H9 (cell line): ENCODE results near the gene SPC24. TPM values are rescaled to one million over a fixed set of nuclear protein-coding genes. Genes with fewer than 3 reads are reported as not detected.

ENCODE experiments used
- DNase-seq: peaks from one replicate; pipeline ENCODE4 v3.0.0-alpha.2; 2017
- H2AFZ ChIP-seq: one replicate; pipeline ENCODE4 v1.6.1; 2013; ENCODE audit warnings: mild to moderate bottlenecking, low read length, control low read depth, moderate library complexity
- H2AK5ac ChIP-seq: 2 replicates; pipeline ENCODE4 v1.6.1; 2013; ENCODE audit warnings: low read length, control low read depth, mixed read lengths; ENCODE audit not compliant: insufficient read length
- H2BK120ac ChIP-seq: one replicate; pipeline ENCODE4 v1.6.1; 2013; ENCODE audit warnings: low read depth, mild to moderate bottlenecking, low read length, control low read depth, inconsistent platforms; ENCODE audit not compliant: poor library complexity, severe bottlenecking
- H2BK12ac ChIP-seq: 2 replicates; pipeline ENCODE4 v1.6.1; 2013; ENCODE audit warnings: low read length, control low read depth, mixed read lengths, low read depth; ENCODE audit not compliant: insufficient read length
- H2BK15ac ChIP-seq: 2 replicates; pipeline ENCODE4 v1.6.1; 2013; ENCODE audit warnings: low read depth, low read length, control low read depth
- H2BK20ac ChIP-seq: one replicate; pipeline ENCODE4 v1.6.1; 2013; ENCODE audit warnings: low read depth, mild to moderate bottlenecking, low read length, control low read depth, inconsistent platforms; ENCODE audit not compliant: poor library complexity, severe bottlenecking
- H2BK5ac ChIP-seq: 2 replicates; pipeline ENCODE4 v1.6.1; 2013; ENCODE audit warnings: low read length, control low read depth, mixed read lengths; ENCODE audit not compliant: insufficient read length
- H3K14ac ChIP-seq: 2 replicates; pipeline ENCODE4 v1.6.1; 2013; ENCODE audit warnings: low read length, control low read depth; ENCODE audit not compliant: insufficient read depth
- H3K18ac ChIP-seq: 2 replicates; pipeline ENCODE4 v1.6.1; 2013; ENCODE audit warnings: low read depth, mild to moderate bottlenecking, mixed read lengths, low read length, control low read depth; ENCODE audit not compliant: insufficient read length
- H3K23ac ChIP-seq: 2 replicates; pipeline ENCODE4 v1.6.1; 2013; ENCODE audit warnings: low read length, control low read depth, mixed read lengths, low read depth; ENCODE audit not compliant: insufficient read length
- H3K23me2 ChIP-seq: 2 replicates; pipeline ENCODE4 v1.6.1; 2013; ENCODE audit warnings: low read depth, mild to moderate bottlenecking, mixed read lengths, low read length, control low read depth; ENCODE audit not compliant: insufficient read length, poor library complexity, severe bottlenecking
- H3K27ac ChIP-seq: 2 replicates; pipeline ENCODE4 v1.5.1; 2013; ENCODE audit warnings: low read length, control low read depth, mixed read lengths, low read depth; ENCODE audit not compliant: insufficient read length
- H3K27me3 ChIP-seq: 2 replicates; pipeline ENCODE4 v1.6.1; 2013; ENCODE audit warnings: low read length, control low read depth, inconsistent platforms; ENCODE audit not compliant: insufficient read depth
- H3K4ac ChIP-seq: 2 replicates; pipeline ENCODE4 v1.6.1; 2013; ENCODE audit warnings: low read depth, mild to moderate bottlenecking, control low read depth, inconsistent platforms, low read length, moderate library complexity
- H3K4me1 ChIP-seq: 2 replicates; pipeline ENCODE4 v1.6.1; 2013; ENCODE audit warnings: low read length, control low read depth, inconsistent platforms; ENCODE audit not compliant: insufficient read depth
- H3K4me2 ChIP-seq: 2 replicates; pipeline ENCODE4 v1.6.1; 2013; ENCODE audit warnings: low read length, control low read depth, mixed read lengths; ENCODE audit not compliant: insufficient read length, insufficient read depth
- H3K56ac ChIP-seq: 2 replicates; pipeline ENCODE4 v1.6.1; 2013; ENCODE audit warnings: low read depth, mild to moderate bottlenecking, mixed read lengths, low read length, control low read depth; ENCODE audit not compliant: insufficient read length
- H3K79me1 ChIP-seq: 2 replicates; pipeline ENCODE4 v1.6.1; 2013; ENCODE audit warnings: low read depth, mild to moderate bottlenecking, moderate library complexity, low read length, control low read depth, inconsistent platforms; ENCODE audit not compliant: insufficient read depth, poor library complexity, severe bottlenecking
- H3K79me2 ChIP-seq: 2 replicates; pipeline ENCODE4 v1.6.1; 2013; ENCODE audit warnings: low read length, control low read depth, inconsistent platforms; ENCODE audit not compliant: insufficient read depth
- H3K9ac ChIP-seq: 2 replicates; pipeline ENCODE4 v1.6.1; 2013; ENCODE audit warnings: low read length, control low read depth, mixed read lengths; ENCODE audit not compliant: insufficient read length; ENCODE audit errors: extremely low read depth
- H3K9me3 ChIP-seq: one replicate; pipeline ENCODE4 v1.6.1; 2013; ENCODE audit warnings: low read depth, low read length, inconsistent platforms; ENCODE audit not compliant: control insufficient read depth
- H3T11ph ChIP-seq: one replicate; pipeline ENCODE4 v1.6.1; 2013; ENCODE audit warnings: mild to moderate bottlenecking, low read length, control low read depth, inconsistent platforms
- H4K20me1 ChIP-seq: one replicate; pipeline ENCODE4 v1.6.1; 2013; ENCODE audit not compliant: control insufficient read depth, insufficient read length, insufficient read depth
- H4K5ac ChIP-seq: 2 replicates; pipeline ENCODE4 v1.6.1; 2013; ENCODE audit warnings: low read depth, mild to moderate bottlenecking, mixed read lengths, low read length, control low read depth; ENCODE audit not compliant: insufficient read length
- H4K8ac ChIP-seq: replicated peaks from 2 replicates; pipeline ENCODE4 v1.6.1; 2013; ENCODE audit warnings: low read length, control low read depth, mixed read lengths, low read depth; ENCODE audit not compliant: insufficient read length
- H4K91ac ChIP-seq: 2 replicates; pipeline ENCODE4 v1.6.1; 2013; ENCODE audit warnings: low read depth, mild to moderate bottlenecking, moderate library complexity, mixed read lengths, low read length, control low read depth; ENCODE audit not compliant: insufficient read length
- H3K27ac Mint-ChIP-seq, 3 experiments: 2 replicates in 2 of 3; 3 replicates in 1 of 3; pipeline ENCODE4 v1.8.0; 2020 to 2021; ENCODE audit warnings: mixed read lengths in 3 of 3, mild to moderate bottlenecking in 1 of 3, moderate library complexity in 1 of 3
- H3K27me3 Mint-ChIP-seq: 2 replicates; pipeline ENCODE4 v1.8.0; 2021; ENCODE audit warnings: low read depth, mild to moderate bottlenecking, moderate library complexity, mixed read lengths
- H3K36me3 Mint-ChIP-seq, 3 experiments: 2 replicates in 2 of 3; 3 replicates in 1 of 3; pipeline ENCODE4 v1.8.0; 2020 to 2021; ENCODE audit warnings: low read depth in 3 of 3, mixed read lengths in 3 of 3; ENCODE audit not compliant: insufficient read depth in 1 of 3
- H3K4me1 Mint-ChIP-seq, 2 experiments: 2 replicates each; pipeline ENCODE4 v1.8.0; 2020; ENCODE audit warnings: mixed read lengths in 2 of 2
- H3K4me3 Mint-ChIP-seq, 2 experiments: 2 replicates in 1 of 2; 3 replicates in 1 of 2; pipeline ENCODE4 v1.8.0; 2020 to 2021; ENCODE audit warnings: mild to moderate bottlenecking in 2 of 2, mixed read lengths in 2 of 2, moderate library complexity in 1 of 2
- H3K9me3 Mint-ChIP-seq, 2 experiments: 2 replicates in 1 of 2; 3 replicates in 1 of 2; pipeline ENCODE4 v1.8.0; 2020; ENCODE audit warnings: mild to moderate bottlenecking in 2 of 2, mixed read lengths in 2 of 2, moderate library complexity in 1 of 2
- CTCF ChIP-seq: fragments of 200-600 bp; sonication (generic); conservative IDR thresholded peaks from 3 replicates; pipeline ENCODE4 v1.8.0; 2021; ENCODE audit warnings: antibody characterized with exemption, mild to moderate bottlenecking
- WGBS: extraction: QIAGEN DNeasy Blood & Tissue Kit; methylation state at CpG from one replicate; pipeline ENCODE4 v1.1.7; 2013; ENCODE audit warnings: missing lambda C conversion rate, low lambda C conversion rate, mixed read lengths; ENCODE audit not compliant: insufficient read length; ENCODE audit errors: extremely low coverage; 5-methylcytosine and 5-hydroxymethylcytosine counted together
- total RNA-seq: library from RNA; stranded (reverse); gene quantifications from 2 replicates; pipeline ENCODE4 v1.2.1, GENCODE V29; 2021

The SPC24 gene
- total RNA-seq, 1 experiment from 2014 or later: 51.5 TPM

DNA sequence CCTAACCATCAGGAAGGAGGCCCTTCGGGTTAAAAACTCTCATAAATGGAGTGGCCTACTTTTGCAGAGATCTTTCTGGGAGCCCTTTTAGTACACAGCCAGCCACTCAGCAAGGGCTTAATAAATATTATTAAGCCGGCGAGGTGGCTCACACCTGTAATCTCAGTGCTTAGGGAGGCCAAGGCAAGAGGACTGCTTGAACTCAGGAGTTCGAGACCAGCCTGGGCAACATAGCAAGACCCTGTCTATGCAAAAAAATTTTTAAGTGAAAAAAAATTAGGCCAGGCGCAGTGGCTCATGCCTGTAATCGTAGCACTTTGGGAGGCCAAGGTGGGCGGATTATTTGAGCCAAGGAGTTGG, 42.6 kb upstream of the SPC24 start:
- H2BK20ac ChIP-seq: no peak overlapping the region
- H3K9ac ChIP-seq: no peak overlapping the region
- H3K27me3 ChIP-seq: no peaks in the 10 kb centered on the region
- H4K91ac ChIP-seq: no peak overlapping the region
- DNase-seq: no peak
- WGBS: no CpG with 5 or more reads among the region's 7 CpGs
- Mint-ChIP-seq H3K36me3 (peaks cover 3 to 31% (median 19%) of the 10 kb centered on the region in 3 experiments; a peak in 5 of 7 replicates), H3K27me3 (peaks cover 2% of the 10 kb centered on the region; the same call in 1 of the 2 replicates), H3K9me3 (no peaks in the 10 kb centered on the region), H3K4me1 (peaks cover 6 to 13% of the 10 kb centered on the region in 2 experiments), H3K27ac (peak overlapping the region in 2 of 3 experiments; percentile 38 to 90; a peak in 1 of 7 replicates), H3K4me3 (peak overlapping the region; percentile 60 to 82)
- TF ChIP-seq CTCF: no peak
- H3K18ac ChIP-seq: no peak overlapping the region
- no peak overlapping the region for H3K4ac ChIP-seq
- H4K20me1 ChIP-seq: no peaks in the 10 kb centered on the region
- no peak overlapping the region for H3K23ac ChIP-seq
- no peak overlapping the region for H3K56ac ChIP-seq
- H3K79me2 ChIP-seq: no peaks in the 10 kb centered on the region
- no peak overlapping the region for H2BK15ac ChIP-seq
- H2AK5ac ChIP-seq: no peak overlapping the region
- peak overlapping the region; percentile 72 for H3K4me2 ChIP-seq
- no peaks in the 10 kb centered on the region; the same call in 1 of the 2 replicates for H3K4me1 ChIP-seq
- H4K8ac ChIP-seq: no peak overlapping the region
- H3K14ac ChIP-seq: no peak overlapping the region
- H3K9me3 ChIP-seq: no peaks in the 10 kb centered on the region
- no peak overlapping the region for H2BK12ac ChIP-seq
- H3K27ac ChIP-seq: no peak overlapping the region
- H2BK5ac ChIP-seq: no peak overlapping the region
- H4K5ac ChIP-seq: no peak overlapping the region
- H3K79me1 ChIP-seq: no peaks in the 10 kb centered on the region
- H3T11ph ChIP-seq: no peak overlapping the region
- H3K23me2 ChIP-seq: peaks cover 4% of the 10 kb centered on the region
- H2AFZ ChIP-seq: no peak overlapping the region
- no peak overlapping the region for H2BK120ac ChIP-seq
